GM15510 (cell line): ENCODE measurements around the gene SLC25A47.

Experiments
- POLR2A ChIP-seq: IDR thresholded peaks from 3 replicates; pipeline ENCODE4 v1.6.1; 2011; ENCODE audit warnings: borderline replicate concordance; ENCODE audit not compliant: insufficient read length; ENCODE audit errors: extremely low read depth

The SLC25A47 gene

DNA sequence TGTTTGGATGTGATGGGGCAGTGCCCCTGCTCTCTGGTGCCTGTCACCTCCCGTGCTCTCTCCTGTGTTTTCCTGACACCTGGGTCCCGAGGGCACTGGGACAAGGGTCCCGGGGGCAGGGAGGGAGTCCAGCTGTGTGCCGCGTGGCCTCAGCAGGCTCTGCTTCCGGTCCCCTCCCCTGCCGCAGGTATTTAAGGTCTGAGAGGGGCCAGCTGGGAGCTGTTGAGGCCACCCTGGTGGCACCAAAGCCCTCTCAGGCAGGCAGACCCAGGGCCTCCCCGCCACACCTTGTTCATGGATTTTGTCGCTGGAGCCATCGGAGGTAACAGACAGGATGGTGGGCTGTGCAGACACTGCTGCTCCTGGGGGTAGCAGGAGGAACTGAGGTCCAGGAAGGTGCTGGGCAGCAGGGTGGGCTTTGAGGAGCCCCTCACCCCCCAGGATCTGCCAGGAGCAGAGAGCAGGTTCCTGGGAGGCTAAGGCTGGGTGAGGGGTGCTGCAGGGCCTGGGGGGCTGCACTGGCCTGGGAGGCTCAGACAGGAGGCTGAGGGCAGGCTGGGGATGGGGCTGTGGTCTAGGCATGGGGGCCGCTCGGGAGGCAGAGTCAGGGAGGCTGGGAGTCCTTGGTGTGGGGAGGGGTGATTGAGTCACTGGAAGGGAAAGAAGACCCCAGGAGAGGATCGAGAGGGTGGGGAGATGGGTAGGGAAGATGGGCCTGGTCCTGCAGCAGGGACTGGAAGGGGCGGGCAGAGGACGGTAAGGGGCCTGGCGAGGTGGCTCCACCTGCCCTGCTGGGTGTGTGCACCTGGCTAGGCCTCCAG is at the start of gene SLC25A47:
Gene SLC25A47 (plus strand): TSS at position 219 of the 821 bp plus-strand sequence. CDS start 76 bp downstream, at position 295.
- TF ChIP-seq POLR2A: no peak

- no peak for TF ChIP-seq POLR2A
Observed at GRCh38 chr14:100274250-100274649, 48.9 kb upstream of the SLC25A47 start.

- no peak for TF ChIP-seq POLR2A
Observed at GRCh38 chr14:100275214-100275613, 47.9 kb upstream of the SLC25A47 start.

GRCh38 chr14:100278702-100279101 is 44.4 kb upstream of the SLC25A47 start:
- no peak for TF ChIP-seq POLR2A

DNA sequence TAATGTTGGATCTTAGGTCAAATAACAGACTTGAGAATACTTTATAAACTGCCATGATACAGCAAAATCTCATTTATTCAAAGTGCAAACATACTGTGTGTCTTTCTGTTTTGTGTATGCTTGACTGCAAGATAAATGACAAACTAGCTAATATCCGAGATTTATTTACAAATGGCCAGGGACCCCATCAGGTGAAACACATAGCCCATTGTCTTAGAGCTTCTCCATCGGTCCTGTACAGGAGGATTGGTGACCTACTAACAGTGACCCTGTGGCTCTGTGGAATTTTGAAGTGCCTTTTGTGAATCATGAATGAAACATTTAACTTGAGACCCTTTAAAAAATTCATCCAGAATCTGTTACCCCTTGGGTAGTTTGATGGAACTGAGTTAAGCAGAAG is 44.0 kb upstream of the SLC25A47 start:
- no peak for TF ChIP-seq POLR2A

DNA sequence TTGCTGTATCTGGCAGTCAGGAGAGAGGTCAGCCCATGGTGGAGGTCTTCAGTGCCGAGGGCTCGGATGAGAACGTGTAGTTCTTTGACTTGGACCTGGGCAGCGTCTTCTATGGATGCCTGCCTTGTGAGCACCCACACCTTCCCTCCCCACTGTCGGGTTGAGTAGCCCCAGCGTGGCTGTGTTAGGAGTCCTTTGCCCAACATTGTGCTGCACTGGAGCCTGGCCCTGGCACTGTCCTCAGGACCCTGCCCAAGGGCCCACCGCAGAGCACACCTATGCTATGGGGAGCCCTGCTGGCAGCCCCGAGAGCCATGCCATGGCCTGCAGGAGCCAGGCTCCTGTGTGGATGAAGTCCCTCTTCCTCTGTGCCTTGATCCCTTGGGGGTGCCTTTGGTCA is 43.6 kb upstream of the SLC25A47 start:
- no peak for TF ChIP-seq POLR2A

- no peak for TF ChIP-seq POLR2A
Observed at GRCh38 chr14:100281286-100282082, 41.7 kb upstream of the SLC25A47 start.

GRCh38 chr14:100282083-100282350 is 41.1 kb upstream of the SLC25A47 start:
- no peak for TF ChIP-seq POLR2A

GRCh38 chr14:100282766-100283419 is 40.2 kb upstream of the SLC25A47 start:
- no peak for TF ChIP-seq POLR2A

- no peak for TF ChIP-seq POLR2A
Observed at GRCh38 chr14:100283984-100284881, 38.9 kb upstream of the SLC25A47 start.

- TF ChIP-seq POLR2A: peak; percentile 73
Observed at GRCh38 chr14:100285021-100285912, 37.9 kb upstream of the SLC25A47 start.

GRCh38 chr14:100285913-100286400 is 37.2 kb upstream of the SLC25A47 start:
- TF ChIP-seq POLR2A: no peak

GRCh38 chr14:100286484-100287191 is 36.5 kb upstream of the SLC25A47 start:
- no peak for TF ChIP-seq POLR2A
